ENCODE measurements around the gene ZNF384. TPM values are rescaled to one million over a fixed set of nuclear protein-coding genes. Genes with fewer than 3 reads are reported as not detected.

The ZNF384 gene
- total RNA-seq, 2 experiments from 2014 or later = 67.6 TPM

GRCh38 chr12:6631549-6631961 is 57.6 kb downstream of the ZNF384 start:
- ATAC-seq (ENCODE audit: poor library complexity) (peak; percentile 27), DNase-seq (peak in 3 of 14 experiments; percentile 28 to 61 (median 31))
- Mint-ChIP-seq H3K4me1 (ENCODE audit: low read depth) (peaks cover 68% of the 10 kb centered on the region), H3K27ac (peak overlapping the region; percentile 91), H3K27me3 (no peaks in the 10 kb centered on the region), H3K4me3 (peak overlapping the region; percentile 78), H3K36me3 (ENCODE audit: low read depth) (no peaks in the 10 kb centered on the region), H3K9me3 (no peaks in the 10 kb centered on the region)
- no peaks in the 10 kb centered on the region for H3K9me3 ChIP-seq (ENCODE audit: control insufficient read depth in 1 of 2, insufficient read depth in 1 of 2, low read length in 2 of 2)
- peak overlapping the region; percentile 66 to 67 for H3K27ac ChIP-seq (ENCODE audit: low read depth in 1 of 2, low read length in 2 of 2)
- intact Hi-C loops (cut with DNase I, micrococcal nuclease) = loop anchor here in 1 of 2 experiments (2.0 kb wide), 1 partner anchor 23 kb away; no protein-coding TSS in a partner anchor
- no peaks in the 10 kb centered on the region for H3K27me3 ChIP-seq (ENCODE audit: control insufficient read depth in 1 of 2, insufficient read depth in 2 of 2, low read length in 2 of 2)
- peak overlapping the region; percentile 51 for H3K4me3 ChIP-seq (ENCODE audit: low read length)
- H3K4me1 ChIP-seq (ENCODE audit: insufficient read depth, low read length) = peaks cover 78% of the 10 kb centered on the region
- no peaks in the 10 kb centered on the region for H3K36me3 ChIP-seq (ENCODE audit: insufficient read depth, low read length)
- ChIA-PET CTCF (no interaction called here), POLR2A (interaction anchor here (0.7 to 1.9 kb wide), 10 partner anchors 9 to 155 kb away, joined by 3 to 10 read pairs (median 4); partner anchors contain the start of genes COPS7A and ZNF384)
- no peak for TF ChIP-seq CTCF (IDR thresholded peaks at IDR 0.05)

GRCh38 chr12:6630736-6631135 is 58.4 kb downstream of the ZNF384 start:
- Mint-ChIP-seq H3K27me3 (no peaks in the 10 kb centered on the region), H3K4me1 (ENCODE audit: low read depth) (peaks cover 64% of the 10 kb centered on the region), H3K9me3 (no peaks in the 10 kb centered on the region), H3K4me3 (peak overlapping the region; percentile 78), H3K27ac (peak overlapping the region; percentile 91), H3K36me3 (ENCODE audit: low read depth) (no peaks in the 10 kb centered on the region)
- Histone ChIP-seq H3K4me3 (ENCODE audit: low read length) (peak overlapping the region; percentile 51), H3K4me1 (ENCODE audit: insufficient read depth, low read length) (peaks cover 70% of the 10 kb centered on the region), H3K27ac (ENCODE audit: low read depth in 1 of 2, low read length in 2 of 2) (peak overlapping the region; percentile 66 to 67), H3K36me3 (ENCODE audit: insufficient read depth, low read length) (no peaks in the 10 kb centered on the region), H3K9me3 (ENCODE audit: control insufficient read depth in 1 of 2, insufficient read depth in 1 of 2, low read length in 2 of 2) (no peaks in the 10 kb centered on the region), H3K27me3 (ENCODE audit: control insufficient read depth in 1 of 2, insufficient read depth in 2 of 2, low read length in 2 of 2) (no peaks in the 10 kb centered on the region)
- ChIA-PET POLR2A (interaction anchor here (1.8 to 1.9 kb wide), 2 partner anchors 24 to 93 kb away, joined by 5 to 10 read pairs; partner anchors contain the start of gene COPS7A), CTCF (interaction anchor here (0.7 to 1.3 kb wide), 2 partner anchors 10 to 54 kb away, joined by 4 to 5 read pairs; no protein-coding TSS in a partner anchor)
- intact Hi-C loops (cut with DNase I, micrococcal nuclease) = loop anchor here in 1 of 2 experiments (2.0 kb wide), 1 partner anchor 22 kb away; no protein-coding TSS in a partner anchor
- no peak for DNase-seq
- TF ChIP-seq CTCF (IDR thresholded peaks at IDR 0.05) = no peak
- no peak for ATAC-seq (ENCODE audit: poor library complexity)

GRCh38 chr12:6627616-6628015 is 61.6 kb downstream of the ZNF384 start:
- peak overlapping the region; percentile 58 for H3K4me3 ChIP-seq (ENCODE audit: low read length)
- Mint-ChIP-seq H3K9me3 (no peaks in the 10 kb centered on the region), H3K4me1 (ENCODE audit: low read depth) (peaks cover 43% of the 10 kb centered on the region), H3K27ac (peak overlapping the region; percentile 70), H3K4me3 (peak overlapping the region; percentile 88), H3K27me3 (no peaks in the 10 kb centered on the region), H3K36me3 (ENCODE audit: low read depth) (peaks cover 6% of the 10 kb centered on the region)
- no peaks in the 10 kb centered on the region for H3K27me3 ChIP-seq (ENCODE audit: control insufficient read depth in 1 of 2, insufficient read depth in 2 of 2, low read length in 2 of 2)
- no peak for TF ChIP-seq CTCF (IDR thresholded peaks at IDR 0.05)
- CTCF ChIA-PET = interaction anchor here (0.6 to 1.1 kb wide), 2 partner anchors 119 to 201 kb away, joined by 3 read pairs; partner anchors contain the start of gene P3H3
- POLR2A ChIA-PET = interaction anchor here (0.6 to 2.8 kb wide), 9 partner anchors 15 to 246 kb away, joined by 3 to 15 read pairs (median 5); partner anchors contain the start of genes COPS7A, NOP2, SPSB2 and ZNF384
- no peaks in the 10 kb centered on the region for H3K36me3 ChIP-seq (ENCODE audit: insufficient read depth, low read length)
- peaks cover 39% of the 10 kb centered on the region for H3K4me1 ChIP-seq (ENCODE audit: insufficient read depth, low read length)
- intact Hi-C loops (cut with DNase I, micrococcal nuclease) = no loop called here
- H3K27ac ChIP-seq (ENCODE audit: low read depth in 1 of 2, low read length in 2 of 2) = peak overlapping the region; percentile 22 to 56
- DNase-seq (peak in 9 of 14 experiments; percentile 25 to 80 (median 42)), ATAC-seq (ENCODE audit: poor library complexity) (peak; percentile 77)
- H3K9me3 ChIP-seq (ENCODE audit: control insufficient read depth in 1 of 2, insufficient read depth in 1 of 2, low read length in 2 of 2) = no peaks in the 10 kb centered on the region

Data from CD4-positive, alpha-beta T cell (primary cell).